KOPT-K1 (cell line): ENCODE results near the gene SPATA12.

Experiments used
- H3K27ac ChIP-seq: fragments of 200-600 bp; sonication (generic); 2 replicates; pipeline ENCODE4 v1.5.1; 2016; ENCODE audit warnings: antibody characterized with exemption, mild to moderate bottlenecking, low read depth, low read length; ENCODE audit not compliant: poor library complexity, severe bottlenecking
- H3K36me3 ChIP-seq: fragments of 200-600 bp; sonication (generic); 2 replicates; pipeline ENCODE4 v1.5.1; 2017; ENCODE audit warnings: antibody characterized with exemption, mild to moderate bottlenecking, low read length, moderate library complexity; ENCODE audit not compliant: insufficient read depth
- H3K9me3 ChIP-seq: fragments of 200-600 bp; sonication (generic); 2 replicates; pipeline ENCODE4 v1.5.1; 2017; ENCODE audit warnings: antibody characterized with exemption, low read length, mild to moderate bottlenecking; ENCODE audit not compliant: insufficient read depth, poor library complexity, severe bottlenecking

SPATA12 gene

GRCh38 chr3:57108684-57109083 lies 48.2 kb downstream of the SPATA12 start:
- H3K27ac ChIP-seq, result no peak overlapping the region
- H3K9me3 ChIP-seq, result no peaks in the 10 kb centered on the region
- no peaks in the 10 kb centered on the region for H3K36me3 ChIP-seq

DNA sequence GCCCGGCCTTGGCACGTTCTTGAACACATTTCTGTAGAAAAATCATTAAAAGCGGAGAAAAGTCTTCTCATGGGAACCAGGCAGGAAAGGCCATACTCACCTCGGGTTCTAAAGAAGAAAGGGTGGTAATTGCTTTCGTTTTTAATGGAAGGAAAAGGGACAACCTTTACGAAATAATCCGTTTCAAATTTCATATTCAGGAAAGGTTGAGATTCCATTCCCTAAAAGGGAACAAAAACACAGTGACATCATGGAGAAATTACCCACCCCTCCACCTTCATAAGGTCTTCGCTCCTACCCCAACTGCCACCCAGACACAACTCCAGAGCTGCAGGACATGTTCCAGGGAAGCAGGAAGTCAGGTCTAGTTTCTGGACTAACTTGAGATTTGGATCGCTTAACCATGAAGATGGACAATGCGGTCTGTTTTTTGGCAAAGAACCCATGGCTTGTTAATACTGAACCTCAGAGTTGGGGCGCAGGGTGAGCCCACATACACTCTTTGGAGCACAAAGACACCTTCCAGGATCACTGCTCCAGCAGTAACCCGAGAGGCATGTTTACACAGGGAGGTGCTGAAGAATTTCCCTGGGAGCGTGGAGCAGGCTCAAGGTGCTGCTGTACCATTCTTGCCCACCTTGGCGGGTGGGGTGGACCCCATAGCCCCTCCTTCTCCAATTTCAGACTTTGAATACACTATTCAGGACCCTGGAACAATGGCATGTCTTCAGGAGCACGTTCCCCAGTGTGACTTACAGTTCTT lies 49.2 kb downstream of the SPATA12 start:
- no peak overlapping the region for H3K27ac ChIP-seq
- no peaks in the 10 kb centered on the region for H3K9me3 ChIP-seq
- no peaks in the 10 kb centered on the region for H3K36me3 ChIP-seq

GRCh38 chr3:57110214-57110613 lies 49.8 kb downstream of the SPATA12 start:
- no peak overlapping the region for H3K27ac ChIP-seq
- no peaks in the 10 kb centered on the region for H3K36me3 ChIP-seq
- no peaks in the 10 kb centered on the region for H3K9me3 ChIP-seq

DNA sequence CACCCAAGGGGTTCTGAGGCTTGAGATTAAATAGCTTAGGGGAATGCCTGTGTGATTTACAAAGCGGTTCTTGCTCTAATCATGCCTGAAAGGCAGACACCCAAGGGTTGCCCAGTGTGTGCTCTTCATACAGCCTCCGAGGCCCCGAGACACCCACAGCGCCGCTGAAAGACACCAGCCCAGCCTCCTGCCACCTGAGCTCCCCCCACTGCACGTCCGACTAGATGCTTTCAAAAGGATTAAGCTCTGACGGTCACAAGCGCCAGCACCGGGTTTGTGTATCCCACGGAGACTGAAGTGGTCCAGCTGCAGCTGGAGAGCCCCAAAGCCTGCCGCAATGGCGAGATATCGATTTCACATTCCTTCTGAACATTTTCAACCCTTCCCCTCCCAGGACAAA lies 50.3 kb downstream of the SPATA12 start:
- Histone ChIP-seq H3K27ac (no peak overlapping the region), H3K9me3 (no peaks in the 10 kb centered on the region), H3K36me3 (no peaks in the 10 kb centered on the region)

- no peaks in the 10 kb centered on the region for H3K9me3 ChIP-seq
- H3K27ac ChIP-seq, result no peak overlapping the region
- H3K36me3 ChIP-seq, result no peaks in the 10 kb centered on the region
These were observed 51.7 kb downstream of the SPATA12 start for GRCh38 chr3:57112206-57112605.

- Histone ChIP-seq H3K36me3 (no peaks in the 10 kb centered on the region), H3K9me3 (no peaks in the 10 kb centered on the region), H3K27ac (no peak overlapping the region)
These were observed 56.0 kb downstream of the SPATA12 start for GRCh38 chr3:57116501-57116900.

DNA sequence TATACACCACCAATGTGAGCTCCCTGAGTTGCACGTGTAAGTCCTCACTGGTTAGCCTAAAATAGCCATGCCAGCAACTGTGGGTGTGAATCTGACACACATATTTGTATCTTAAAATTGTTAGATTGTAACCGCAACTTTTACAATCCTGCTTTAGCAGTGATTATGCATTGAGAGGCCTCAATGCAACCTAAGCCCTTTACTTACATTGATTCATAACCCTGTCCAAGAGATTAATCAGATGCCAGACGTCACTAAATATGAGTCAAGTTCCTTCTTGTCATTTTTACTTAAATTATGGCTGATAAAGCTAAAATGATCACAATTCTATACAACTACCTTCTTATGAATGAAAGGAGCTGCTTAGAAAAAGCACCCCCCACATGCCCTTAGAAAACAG lies 57.8 kb downstream of the SPATA12 start:
- no peaks in the 10 kb centered on the region for H3K9me3 ChIP-seq
- no peaks in the 10 kb centered on the region for H3K36me3 ChIP-seq
- H3K27ac ChIP-seq, result no peak overlapping the region

DNA sequence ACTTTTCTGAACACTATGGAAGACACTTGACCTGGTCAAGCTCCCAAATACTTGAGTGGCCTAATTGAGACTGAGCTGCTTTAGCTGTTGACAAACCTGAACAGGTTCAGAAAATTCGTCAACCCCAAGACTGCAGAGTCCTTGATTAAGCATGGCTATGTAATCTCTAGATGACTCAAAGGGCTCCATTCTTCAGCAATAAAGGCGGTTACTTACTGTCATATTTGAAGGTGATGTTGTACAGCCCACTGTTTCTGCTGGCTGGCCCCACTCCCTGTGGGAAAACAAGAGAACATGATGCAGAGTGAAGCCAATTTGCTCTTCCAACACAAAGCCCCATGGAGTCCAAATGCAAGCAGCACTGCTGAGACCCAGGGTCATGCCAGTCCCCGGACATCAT lies 59.6 kb downstream of the SPATA12 start:
- Histone ChIP-seq H3K9me3 (no peaks in the 10 kb centered on the region), H3K36me3 (no peaks in the 10 kb centered on the region)

GRCh38 chr3:57120451-57121174 lies 60.1 kb downstream of the SPATA12 start:
- Histone ChIP-seq H3K36me3 (no peaks in the 10 kb centered on the region), H3K27ac (no peak overlapping the region), H3K9me3 (no peaks in the 10 kb centered on the region)

More for the DNA sequence above, 59.6 kb downstream of the SPATA12 start:
- H3K27ac ChIP-seq, result no peak overlapping the region
